H1 (cell line): Measurements from ENCODE around the gene ERCC6. TPM values are rescaled to one million over a fixed set of nuclear protein-coding genes. Genes with fewer than 3 reads are reported as not detected.

ENCODE experiments used
- CTCF ChIA-PET: fragments of 300-600 bp; sonication (Branson Sonifier 250); formaldehyde crosslinking; loops from one replicate; lab custom pipeline; 2021; ENCODE audit not compliant: partially characterized antibody; lab: Charles Lee
- POLR2A ChIA-PET: fragments of 300-600 bp; sonication (Branson Sonifier 250); formaldehyde crosslinking; loops from one replicate; lab custom pipeline; 2021; ENCODE audit warnings: inconsistent platforms; ENCODE audit not compliant: partially characterized antibody; lab: Charles Lee
- DNase-seq, 2 experiments: peaks; one replicate each; pipeline versions ENCODE4 v3.0.0 to v3.0.0-alpha.2; 2010 to 2022; ENCODE audit warnings: low spot score in 2 of 2, low read depth in 1 of 2, mixed read lengths in 1 of 2
- FAIRE-seq: peaks from 2 replicates; lab custom pipeline; 2011; peaks lifted over from hg19 to GRCh38; lab: Jason Lieb, UNC
- H2AFZ ChIP-seq: 2 replicates; pipeline ENCODE4 v1.8.1; 2012; ENCODE audit warnings: low read length, inconsistent platforms
- H2AK5ac ChIP-seq: 2 replicates; pipeline ENCODE4 v1.6.1; 2013; ENCODE audit warnings: low read depth, low read length
- H2BK120ac ChIP-seq: replicated peaks from 2 replicates; pipeline ENCODE3; 2013; ENCODE audit warnings: low read depth, low read length, inconsistent platforms
- H2BK12ac ChIP-seq: 2 replicates; pipeline ENCODE4 v1.6.1; 2013; ENCODE audit warnings: low read depth, low read length
- H2BK15ac ChIP-seq: 2 replicates; pipeline ENCODE4 v1.6.1; 2013; ENCODE audit warnings: low read length
- H2BK20ac ChIP-seq: 2 replicates; pipeline ENCODE4 v1.6.1; 2013; ENCODE audit warnings: low read length
- H2BK5ac ChIP-seq: 2 replicates; pipeline ENCODE4 v1.6.1; 2013; ENCODE audit warnings: low read depth, low read length
- H3K14ac ChIP-seq: 2 replicates; pipeline ENCODE4 v1.6.1; 2013; ENCODE audit warnings: inconsistent platforms; ENCODE audit not compliant: insufficient read length
- H3K18ac ChIP-seq: 2 replicates; pipeline ENCODE4 v1.6.1; 2013; ENCODE audit warnings: low read length; ENCODE audit errors: extremely low read depth
- H3K23ac ChIP-seq: 2 replicates; pipeline ENCODE4 v1.6.1; 2013; ENCODE audit warnings: inconsistent platforms; ENCODE audit not compliant: insufficient read length
- H3K23me2 ChIP-seq: 2 replicates; pipeline ENCODE4 v1.6.1; 2013; ENCODE audit warnings: low read depth, low read length
- H3K27ac ChIP-seq: 2 replicates; pipeline ENCODE4 v1.6.1; 2011; ENCODE audit warnings: low read depth, low read length, inconsistent platforms
- H3K27me3 ChIP-seq, 4 experiments: replicated peaks in 1 of 4; 1 replicate in 1 of 4; 2 replicates in 3 of 4; pipeline versions ENCODE4 v1.6.1 to v1.8.1; 2011 to 2013; ENCODE audit warnings: low read length in 3 of 4, mild to moderate bottlenecking in 3 of 4, inconsistent platforms in 2 of 4, mixed read lengths in 2 of 4, moderate library complexity in 1 of 4; ENCODE audit not compliant: control insufficient read depth in 3 of 4, insufficient read depth in 3 of 4; ENCODE audit errors: extremely low read depth in 1 of 4
- H3K36me3 ChIP-seq, 4 experiments: 2 replicates each; pipeline versions ENCODE4 v1.6.1 to v1.8.1; 2011 to 2013; ENCODE audit warnings: mild to moderate bottlenecking in 4 of 4, low read length in 3 of 4, moderate library complexity in 2 of 4, control low read depth in 1 of 4, inconsistent platforms in 1 of 4; ENCODE audit not compliant: insufficient read depth in 4 of 4, control insufficient read depth in 2 of 4
- H3K4ac ChIP-seq: replicated peaks from 2 replicates; pipeline ENCODE3; 2013; ENCODE audit warnings: low read length, low read depth, mixed read lengths, inconsistent platforms; ENCODE audit not compliant: insufficient read length
- H3K4me1 ChIP-seq, 4 experiments: replicated peaks in 1 of 4; 1 replicate in 1 of 4; 2 replicates in 3 of 4; pipeline versions ENCODE4 v1.6.1 to v1.8.1; 2011 to 2013; ENCODE audit warnings: low read length in 3 of 4, inconsistent platforms in 2 of 4, mixed read lengths in 1 of 4; ENCODE audit not compliant: insufficient read depth in 4 of 4, control insufficient read depth in 3 of 4
- H3K4me2 ChIP-seq, 2 experiments: 2 replicates each; pipeline versions ENCODE4 v1.6.1 to v1.8.1; 2011 to 2013; ENCODE audit warnings: low read depth in 2 of 2, low read length in 2 of 2, control low read depth in 1 of 2, inconsistent platforms in 1 of 2, mild to moderate bottlenecking in 1 of 2; ENCODE audit not compliant: insufficient read depth in 1 of 2
- H3K4me3 ChIP-seq, 4 experiments: fragments of 200-600, 300-600 bp in 1 of 4; sonication (generic), shearing (Covaris generic), sonication (Bioruptor Twin) in 1 of 4; 2 replicates each; pipeline versions ENCODE4 v1.5.1 to v1.8.1; 2011 to 2016; ENCODE audit warnings: low read length in 4 of 4, low read depth in 3 of 4, control low read depth in 2 of 4, inconsistent platforms in 2 of 4, mild to moderate bottlenecking in 2 of 4, mixed read lengths in 1 of 4, moderate library complexity in 1 of 4; ENCODE audit not compliant: insufficient read depth in 2 of 4; ENCODE audit errors: extremely low read depth in 1 of 4
- H3K56ac ChIP-seq: replicated peaks from 2 replicates; pipeline ENCODE3; 2013; ENCODE audit warnings: low read depth, mild to moderate bottlenecking, mixed read lengths, low read length, inconsistent platforms; ENCODE audit not compliant: insufficient read length
- H3K79me1 ChIP-seq: 2 replicates; pipeline ENCODE4 v1.6.1; 2013; ENCODE audit warnings: low read depth, low read length, control low read depth
- H3K79me2 ChIP-seq, 2 experiments: 2 replicates each; pipeline versions ENCODE4 v1.6.1 to v1.8.1; 2012 to 2013; ENCODE audit warnings: low read length in 2 of 2, mild to moderate bottlenecking in 2 of 2, inconsistent platforms in 1 of 2; ENCODE audit not compliant: insufficient read depth in 2 of 2, control insufficient read depth in 1 of 2
- H3K9ac ChIP-seq, 4 experiments: replicated peaks in 1 of 4; 1 replicate in 1 of 4; 2 replicates in 3 of 4; pipeline versions ENCODE4 v1.6.1 to v1.8.1; 2011 to 2013; ENCODE audit warnings: low read depth in 3 of 4, low read length in 3 of 4, control low read depth in 2 of 4, mild to moderate bottlenecking in 2 of 4, moderate library complexity in 2 of 4, inconsistent platforms in 1 of 4; ENCODE audit errors: extremely low read depth in 1 of 4
- H3K9me3 ChIP-seq, 2 experiments: 2 replicates each; pipeline versions ENCODE4 v1.6.1 to v1.8.1; 2012 to 2013; ENCODE audit warnings: mild to moderate bottlenecking in 2 of 2, moderate library complexity in 2 of 2, control low read depth in 1 of 2, inconsistent platforms in 1 of 2, low read depth in 1 of 2, low read length in 1 of 2, mixed read lengths in 1 of 2; ENCODE audit not compliant: insufficient read depth in 2 of 2
- H4K20me1 ChIP-seq, 2 experiments: replicated peaks in 1 of 2; 2 replicates each; pipeline versions ENCODE3 to v1.8.1; 2011 to 2013; ENCODE audit warnings: inconsistent platforms in 2 of 2, low read length in 2 of 2, mild to moderate bottlenecking in 1 of 2; ENCODE audit not compliant: insufficient read depth in 2 of 2, control insufficient read depth in 1 of 2
- H4K5ac ChIP-seq: 2 replicates; pipeline ENCODE4 v1.6.1; 2013; ENCODE audit warnings: low read length, low read depth, mixed read lengths, inconsistent platforms; ENCODE audit not compliant: insufficient read length
- H4K8ac ChIP-seq: 2 replicates; pipeline ENCODE4 v1.8.0; 2013; ENCODE audit warnings: mild to moderate bottlenecking, moderate library complexity, low read length, inconsistent platforms; ENCODE audit not compliant: insufficient read depth; ENCODE audit errors: extremely low read depth
- H4K91ac ChIP-seq: replicated peaks from 2 replicates; pipeline ENCODE3; 2013; ENCODE audit warnings: low read length, mixed read lengths, inconsistent platforms; ENCODE audit not compliant: insufficient read length
- EGR1 ChIP-seq: IDR thresholded peaks from 2 replicates; pipeline ENCODE4 v1.6.1; 2011; ENCODE audit warnings: low read depth, low read length, borderline replicate concordance
- JUN ChIP-seq: IDR thresholded peaks from 2 replicates; pipeline ENCODE4 v1.6.1; 2011; ENCODE audit warnings: low read depth, mild to moderate bottlenecking, improper control_type of control experiment, low read length
- KDM4A ChIP-seq: IDR thresholded peaks from one replicate; pipeline ENCODE4 v1.7.1; 2012; ENCODE audit warnings: low read depth, mild to moderate bottlenecking, moderate library complexity, low read length, inconsistent platforms; ENCODE audit not compliant: severe bottlenecking
- POLR2AphosphoS5 ChIP-seq: IDR thresholded peaks from 2 replicates; pipeline ENCODE4 v1.6.1; 2011; ENCODE audit warnings: low read depth, low read length
- SP4 ChIP-seq: IDR thresholded peaks from 2 replicates; pipeline ENCODE4 v1.6.1; 2012; ENCODE audit warnings: low read length, inconsistent platforms
- TAF1 ChIP-seq: IDR thresholded peaks from 2 replicates; pipeline ENCODE4 v1.6.1; 2011; ENCODE audit warnings: mild to moderate bottlenecking, low read depth, low read length
- WGBS, 2 experiments: shearing (Covaris generic) in 1 of 2; methylation state at CpG; one replicate each; pipeline versions ENCODE4 v1.1.6 to v1.1.7; 2013 to 2015; ENCODE audit warnings: low lambda C conversion rate in 2 of 2, mixed read lengths in 2 of 2, inconsistent platforms in 1 of 2, low coverage in 1 of 2, missing lambda C conversion rate in 1 of 2; ENCODE audit not compliant: insufficient replicate concordance in 2 of 2, insufficient coverage in 1 of 2, insufficient read length in 1 of 2; ENCODE audit errors: extremely low coverage in 1 of 2, missing lambda C conversion rate in 1 of 2; 5-methylcytosine and 5-hydroxymethylcytosine counted together
- polyA plus RNA-seq, 7 experiments: library from polyadenylated mRNA; depleted of rRNA in 3 of 7; stranded (reverse) in 5 of 7; unstranded in 2 of 7; fragments of >200 nt in 5 of 7; fragments of 200-250 nt in 2 of 7; gene quantifications; 1 replicate in 5 of 7; 2 replicates in 1 of 7; 4 replicates in 1 of 7; pipeline versions ENCODE4 v1.2.1 to v1.2.3, GENCODE V29; 2011 to 2013; ENCODE audit warnings: missing spikeins in 2 of 7, mixed read lengths in 2 of 7
- total RNA-seq: library from RNA; stranded (reverse); fragmentation: NEBNext Ultra II Directional; extraction: Animal tissue kit (Norgen Biotek cat#: 25700); gene quantifications from 2 replicates; pipeline ENCODE4 v1.2.1, GENCODE V29; 2021

ERCC6 gene
- total and polyA plus RNA-seq, 2 of the 8 experiments (the other 6 are each of a cell fraction or from before 2014, with no cell fraction given): 4.1 to 11.9 TPM

- H3K9ac ChIP-seq: no peak overlapping the region
- no peak overlapping the region for H4K8ac ChIP-seq
- H4K20me1 ChIP-seq: peaks cover 0 to 9% of the 10 kb centered on the region in 2 experiments
- no peak overlapping the region for H3K18ac ChIP-seq
- no peak overlapping the region for H2BK5ac ChIP-seq
- H3K4me2 ChIP-seq: no peak overlapping the region
- no peak overlapping the region for H3K4me3 ChIP-seq
- H3K23me2 ChIP-seq: no peaks in the 10 kb centered on the region; the same call in 1 of the 2 replicates
- H3K79me1 ChIP-seq: peaks cover 4% of the 10 kb centered on the region
- H3K27me3 ChIP-seq: no peaks in the 10 kb centered on the region
- no peak for DNase-seq
- no peaks in the 10 kb centered on the region for H3K9me3 ChIP-seq
- H2BK20ac ChIP-seq: no peak overlapping the region
- 88% methylated on average over 15 of the region's 15 CpGs; no CpG with 5 or more reads in 1 of the 2 experiments for WGBS, 2 experiments
- no peak overlapping the region for H4K91ac ChIP-seq
- H2AK5ac ChIP-seq: no peak overlapping the region
- peaks cover 0 to 11% (median 4%) of the 10 kb centered on the region in 4 experiments; a peak in 4 of 8 replicates for H3K36me3 ChIP-seq
- POLR2A ChIA-PET: no interaction called here
- no peaks in the 10 kb centered on the region for H3K4me1 ChIP-seq
- H2AFZ ChIP-seq: no peak overlapping the region
- no peak for FAIRE-seq
- H3K4ac ChIP-seq: no peak overlapping the region
- no peak overlapping the region for H2BK120ac ChIP-seq
- TF ChIP-seq POLR2AphosphoS5: no peak
- TF ChIP-seq EGR1: no peak
- no peak for TF ChIP-seq TAF1
- no peak for TF ChIP-seq KDM4A
- no peak for TF ChIP-seq JUN
- no peak for TF ChIP-seq SP4
- TF ChIP-seq, all 59 proteins: peak for 0
- H3K56ac ChIP-seq: no peak overlapping the region
- H3K23ac ChIP-seq: no peak overlapping the region
- H2BK12ac ChIP-seq: no peak overlapping the region
- H3K27ac ChIP-seq: no peak overlapping the region
- H3K79me2 ChIP-seq: no peaks in the 10 kb centered on the region
- no peak overlapping the region for H2BK15ac ChIP-seq
- no peak overlapping the region for H4K5ac ChIP-seq
- CTCF ChIA-PET: interaction anchor here (1.0 to 1.2 kb wide), 2 partner anchors 8 to 40 kb away, joined by 3 read pairs; no protein-coding TSS in a partner anchor
- H3K14ac ChIP-seq: no peak overlapping the region
Observed at GRCh38 chr10:49532461-49532860, 6.5 kb downstream of the ERCC6 start.
